AG04450 (cell line): Measurements from ENCODE around the gene MYO18B. TPM values are rescaled to one million over a fixed set of nuclear protein-coding genes. Genes with fewer than 3 reads are reported as not detected.

ENCODE experiments used
- CTCF ChIA-PET: fragments of 300-600, 350-600 bp; formaldehyde crosslinking; extraction: SDS; loops from one replicate; lab custom pipeline; 2022; ENCODE audit warnings: antibody characterized with exemption, inconsistent platforms; lab: Charles Lee
- POLR2A ChIA-PET: fragments of 350-600 bp; formaldehyde crosslinking; extraction: SDS; loops from one replicate; lab custom pipeline; 2021; ENCODE audit warnings: antibody characterized with exemption, inconsistent platforms; lab: Yijun Ruan, JAX
- DNase-seq: peaks from one replicate; pipeline ENCODE4 v3.0.0-alpha.2; 2011; ENCODE audit warnings: low read depth, low spot score
- H3K27ac ChIP-seq: one replicate; pipeline ENCODE4 v1.5.1; 2012; ENCODE audit warnings: low read depth, low read length, control low read depth
- H3K27me3 ChIP-seq: one replicate; pipeline ENCODE4 v1.6.0; 2012; ENCODE audit warnings: low read length; ENCODE audit not compliant: control insufficient read depth, insufficient read depth
- H3K4me3 ChIP-seq: 2 replicates; pipeline ENCODE4 v1.5.1; 2011; ENCODE audit warnings: mild to moderate bottlenecking, low read depth, low read length, control low read depth
- H3K9me3 ChIP-seq: 2 replicates; pipeline ENCODE4 v1.5.1; 2012; ENCODE audit warnings: low read length; ENCODE audit not compliant: control insufficient read depth, insufficient read depth
- CTCF ChIP-seq: IDR thresholded peaks from 2 replicates; pipeline ENCODE4 v1.5.1; 2011; ENCODE audit warnings: low read depth, low read length, control low read depth, inconsistent platforms
- polyA plus RNA-seq: library from polyadenylated mRNA; depleted of rRNA; stranded (reverse); fragments of >200 nt; gene quantifications from 2 replicates; pipeline ENCODE4 v1.2.3, GENCODE V29; 2011

Gene MYO18B
- polyA plus RNA-seq, 1 experiment: not detected

DNA sequence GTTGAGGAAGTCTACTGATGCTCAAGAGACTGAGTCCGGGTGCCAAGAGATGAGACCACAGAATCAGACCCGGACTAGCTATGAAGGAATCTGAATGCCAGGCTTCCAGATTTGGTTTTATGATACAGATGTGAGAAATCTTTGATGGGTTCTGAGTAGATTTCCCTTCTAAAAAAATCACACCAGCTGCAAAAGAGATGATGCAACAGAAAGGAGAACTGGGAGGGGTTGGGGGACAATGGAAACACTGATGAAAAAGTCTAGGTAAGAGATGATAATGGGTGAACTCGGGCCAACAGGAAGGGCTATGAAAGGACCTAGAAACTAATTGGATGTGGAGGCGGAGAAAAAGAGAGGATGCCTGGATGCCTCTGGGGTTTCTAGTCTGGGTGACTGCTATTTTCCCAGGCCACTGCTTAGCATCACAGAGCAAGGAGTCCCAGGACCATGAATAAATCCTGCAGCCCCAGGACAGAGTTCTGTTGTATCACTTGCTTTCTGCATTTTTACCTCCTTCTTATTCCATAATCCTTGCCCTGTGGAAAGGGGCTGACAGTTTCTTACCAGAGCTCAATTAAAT lies 311.8 kb downstream of the MYO18B start:
- ChIA-PET POLR2A (no interaction called here), CTCF (no interaction called here)
- no peak for TF ChIP-seq CTCF
- Histone ChIP-seq H3K9me3 (peaks cover 7% of the 10 kb centered on the region), H3K27ac (no peak overlapping the region), H3K4me3 (no peak overlapping the region), H3K27me3 (no peaks in the 10 kb centered on the region)
- DNase-seq: no peak

GRCh38 chr22:26054841-26055605 lies 313.0 kb downstream of the MYO18B start:
- TF ChIP-seq CTCF: no peak
- no peaks in the 10 kb centered on the region for H3K27me3 ChIP-seq
- no peak for DNase-seq
- POLR2A ChIA-PET: no interaction called here
- H3K27ac ChIP-seq: no peak overlapping the region
- CTCF ChIA-PET: no interaction called here
- peaks cover 11% of the 10 kb centered on the region for H3K9me3 ChIP-seq
- no peak overlapping the region for H3K4me3 ChIP-seq

DNA sequence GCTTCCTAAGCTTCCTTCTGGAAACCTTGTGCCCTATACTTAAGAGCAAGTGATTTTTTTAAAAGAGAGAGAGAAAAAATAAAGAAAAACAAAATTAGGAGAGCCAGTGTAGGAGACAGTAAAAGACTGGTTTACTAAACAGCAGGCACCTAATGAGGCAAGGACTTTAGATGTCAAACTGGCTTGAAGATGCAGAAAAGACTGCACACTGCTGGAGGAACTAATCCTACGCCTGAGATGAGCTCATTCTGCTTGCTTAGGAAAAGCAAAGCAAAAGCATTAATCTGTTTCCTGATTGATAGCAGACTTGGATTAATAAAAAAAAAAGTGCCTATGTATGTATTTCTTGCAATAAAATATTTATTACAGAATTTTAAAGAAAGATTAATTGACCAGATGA lies 313.7 kb downstream of the MYO18B start:
- Histone ChIP-seq H3K27ac (no peak overlapping the region), H3K27me3 (no peaks in the 10 kb centered on the region), H3K4me3 (no peak overlapping the region), H3K9me3 (peaks cover 14% of the 10 kb centered on the region)
- ChIA-PET POLR2A (no interaction called here), CTCF (no interaction called here)
- TF ChIP-seq CTCF: no peak
- DNase-seq: no peak

DNA sequence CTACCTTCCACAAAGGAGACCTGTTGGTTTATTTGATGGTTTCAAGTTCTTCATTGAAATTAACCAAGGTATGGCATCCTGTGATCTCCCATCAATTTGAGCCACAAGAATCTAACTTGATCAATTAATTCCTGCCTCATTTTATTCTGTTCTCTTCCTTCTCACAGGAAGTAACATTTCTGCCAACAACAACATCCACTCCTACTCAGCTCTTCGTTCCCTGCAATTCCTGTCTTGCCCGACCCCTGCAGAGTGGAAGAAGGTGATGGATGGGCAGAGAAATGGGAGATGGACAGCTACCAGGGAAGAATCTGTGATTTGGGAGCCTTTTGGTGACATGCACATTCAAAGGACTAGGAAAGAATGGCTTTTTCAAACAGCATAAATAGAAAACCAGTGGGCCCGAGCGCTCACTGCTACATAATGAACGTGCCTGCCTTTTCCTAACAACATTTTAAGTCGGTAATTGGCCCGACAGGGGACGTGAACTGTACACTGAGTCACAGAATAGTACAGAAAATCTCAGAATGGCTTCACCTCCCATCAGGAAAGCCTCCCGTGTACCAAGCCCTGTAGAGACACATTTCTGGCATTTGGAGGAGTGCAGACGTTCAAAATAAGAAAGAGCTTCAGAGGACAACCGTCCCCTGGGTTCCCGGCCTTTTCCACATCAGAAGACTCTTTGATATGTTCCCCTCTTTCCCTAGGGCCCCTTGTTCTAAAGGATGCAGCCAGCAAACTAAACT lies 314.6 kb downstream of the MYO18B start:
- POLR2A ChIA-PET: no interaction called here
- CTCF ChIA-PET: no interaction called here
- DNase-seq: no peak

More for the DNA sequence above, 314.6 kb downstream of the MYO18B start:
- Histone ChIP-seq H3K9me3 (peaks cover 14% of the 10 kb centered on the region; the same call in 1 of the 2 replicates), H3K27ac (no peak overlapping the region), H3K4me3 (no peak overlapping the region), H3K27me3 (no peaks in the 10 kb centered on the region)
- TF ChIP-seq CTCF: no peak
